ENCODE measurements around the gene NUMBL.

NUMBL gene

GRCh38 chr19:40726279-40726678 is 35.8 kb upstream of the NUMBL start:
- TF ChIP-seq, protein P1, sequence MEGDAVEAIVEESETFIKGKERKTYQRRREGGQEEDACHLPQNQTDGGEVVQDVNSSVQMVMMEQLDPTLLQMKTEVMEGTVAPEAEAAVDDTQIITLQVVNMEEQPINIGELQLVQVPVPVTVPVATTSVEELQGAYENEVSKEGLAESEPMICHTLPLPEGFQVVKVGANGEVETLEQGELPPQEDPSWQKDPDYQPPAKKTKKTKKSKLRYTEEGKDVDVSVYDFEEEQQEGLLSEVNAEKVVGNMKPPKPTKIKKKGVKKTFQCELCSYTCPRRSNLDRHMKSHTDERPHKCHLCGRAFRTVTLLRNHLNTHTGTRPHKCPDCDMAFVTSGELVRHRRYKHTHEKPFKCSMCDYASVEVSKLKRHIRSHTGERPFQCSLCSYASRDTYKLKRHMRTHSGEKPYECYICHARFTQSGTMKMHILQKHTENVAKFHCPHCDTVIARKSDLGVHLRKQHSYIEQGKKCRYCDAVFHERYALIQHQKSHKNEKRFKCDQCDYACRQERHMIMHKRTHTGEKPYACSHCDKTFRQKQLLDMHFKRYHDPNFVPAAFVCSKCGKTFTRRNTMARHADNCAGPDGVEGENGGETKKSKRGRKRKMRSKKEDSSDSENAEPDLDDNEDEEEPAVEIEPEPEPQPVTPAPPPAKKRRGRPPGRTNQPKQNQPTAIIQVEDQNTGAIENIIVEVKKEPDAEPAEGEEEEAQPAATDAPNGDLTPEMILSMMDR (conservative IDR thresholded peaks at IDR 0.05), result no peak
- H3K27ac ChIP-seq, result no peak overlapping the region

DNA sequence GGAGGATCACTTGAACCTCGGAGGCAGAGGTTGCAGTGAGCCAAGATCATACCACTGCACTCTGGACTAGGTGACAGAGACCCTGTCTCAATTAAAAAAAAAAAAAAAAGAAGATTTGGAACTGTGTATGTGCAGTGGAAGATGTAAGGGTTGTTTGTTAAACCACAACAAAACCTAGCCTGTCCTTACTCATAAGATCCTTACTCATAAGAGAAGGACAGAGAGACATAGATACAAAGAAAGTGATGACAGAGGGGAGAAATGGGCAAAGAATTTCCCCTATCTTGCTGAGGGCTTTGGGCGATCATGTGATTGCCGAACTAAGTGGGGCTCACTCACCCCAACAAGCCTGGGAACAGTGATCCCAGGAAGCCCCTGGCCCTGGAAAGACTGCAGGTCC is 34.4 kb upstream of the NUMBL start:
- H3K27ac ChIP-seq, result no peak overlapping the region
- TF ChIP-seq, protein P1 (conservative IDR thresholded peaks at IDR 0.05), result no peak

DNA sequence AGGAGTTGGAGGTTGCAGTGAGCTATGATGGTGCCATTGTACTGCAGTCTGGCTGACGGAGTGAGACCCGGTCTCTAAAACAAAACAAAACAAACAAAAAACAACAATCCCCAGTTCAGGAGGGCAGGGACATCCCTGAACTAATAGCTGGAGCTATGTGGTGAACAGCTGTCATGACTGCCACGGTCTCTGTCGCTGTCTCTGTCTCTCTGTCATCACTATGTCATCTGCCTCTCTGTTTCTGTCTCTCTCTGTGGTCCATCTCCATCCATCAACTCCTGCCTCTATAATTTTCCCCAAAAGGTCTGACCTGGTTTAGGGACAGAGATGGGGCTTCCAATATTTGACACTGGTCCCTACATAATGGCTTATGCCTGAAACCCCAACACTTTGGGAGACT is 33.9 kb upstream of the NUMBL start:
- TF ChIP-seq, protein P1 (conservative IDR thresholded peaks at IDR 0.05), result no peak
- no peak overlapping the region for H3K27ac ChIP-seq

DNA sequence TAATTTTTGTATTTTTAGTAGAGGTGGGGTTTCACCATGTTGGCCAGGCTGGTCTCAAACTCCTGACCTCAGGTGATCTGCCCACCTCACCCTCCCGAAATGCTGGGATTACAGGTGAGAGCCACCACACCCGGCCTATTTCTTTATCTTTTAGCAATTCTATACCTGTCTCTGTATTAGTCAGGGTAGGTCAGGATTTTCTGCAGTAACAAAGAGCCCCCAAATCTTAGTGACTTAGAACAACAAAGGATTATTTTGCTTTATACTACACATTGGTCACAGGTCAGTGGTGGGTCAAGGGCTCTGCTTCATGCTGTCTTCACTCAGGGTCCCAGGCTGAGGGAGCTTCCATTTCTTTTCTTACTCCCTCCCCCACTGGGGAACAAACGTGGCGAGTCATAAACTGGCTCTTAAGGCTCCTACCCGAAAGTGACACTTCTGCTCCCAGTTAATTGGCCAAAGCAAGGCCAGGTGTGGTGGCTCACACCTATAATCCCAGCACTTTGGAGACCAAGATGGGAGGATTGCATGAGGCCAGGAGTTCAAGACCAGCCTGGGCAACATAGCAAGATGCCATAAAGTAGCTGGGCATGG is 33.3 kb upstream of the NUMBL start:
- TF ChIP-seq, protein P1 (conservative IDR thresholded peaks at IDR 0.05), result no peak
- no peak overlapping the region for H3K27ac ChIP-seq

- no peak overlapping the region for H3K27ac ChIP-seq
- TF ChIP-seq, protein P1 (conservative IDR thresholded peaks at IDR 0.05), result no peak
Measured at GRCh38 chr19:40721936-40722661, 31.6 kb upstream of the NUMBL start.

DNA sequence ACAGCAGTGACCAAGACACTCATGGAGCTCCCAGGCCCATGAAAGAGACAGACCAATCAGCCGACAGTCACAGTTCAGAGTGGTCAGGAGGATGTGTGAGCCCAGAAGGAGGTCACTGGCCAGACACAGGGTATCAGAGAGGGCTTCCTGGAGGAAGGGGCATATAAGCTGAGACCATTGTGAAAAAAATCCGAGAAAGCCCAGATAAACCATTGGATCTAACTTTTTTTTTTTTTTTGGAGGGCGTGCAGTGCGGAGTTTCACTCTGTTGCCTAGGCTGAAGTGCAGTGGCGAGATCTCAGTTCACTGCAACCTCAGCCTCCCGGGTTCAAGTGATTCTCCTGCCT is 30.7 kb upstream of the NUMBL start:
- TF ChIP-seq, protein P1 (conservative IDR thresholded peaks at IDR 0.05), result no peak
- no peak overlapping the region for H3K27ac ChIP-seq

- TF ChIP-seq, protein P1 (conservative IDR thresholded peaks at IDR 0.05), result no peak
- peak overlapping the region; percentile 94 for H3K27ac ChIP-seq
Measured at GRCh38 chr19:40719414-40719894, 29.0 kb upstream of the NUMBL start.

Measured in VCaP (cell line).